IPS-NIHi7 (cell line): ENCODE measurements around the gene LOXL1.

Source experiments
- DNase-seq: peaks from one replicate; pipeline ENCODE4 v3.0.0; 2012; ENCODE audit warnings: mixed read lengths; ENCODE audit errors: extremely low spot score

LOXL1 gene

GRCh38 chr15:73991726-73992593 is 65.7 kb downstream of the LOXL1 start, which contains the start of gene STOML1:
STOML1 (minus strand) TSS chr15:73992295; CDS start chr15:73992223, 72 bp downstream.
- DNase-seq, result peak; percentile 98

GRCh38 chr15:73992594-73992898 is 66.3 kb downstream of the LOXL1 start:
- no peak for DNase-seq

- DNase-seq, result no peak
Measured at GRCh38 chr15:73993211-73993994, 67.1 kb downstream of the LOXL1 start.

GRCh38 chr15:73994413-73994883 is 68.2 kb downstream of the LOXL1 start, which contains the start of gene PML:
PML (plus strand) TSS chr15:73994716; CDS start chr15:73994813, 97 bp downstream.
- DNase-seq, result peak; percentile 98

GRCh38 chr15:73994912-73995622 is 68.8 kb downstream of the LOXL1 start:
- DNase-seq, result no peak

GRCh38 chr15:73996267-73996666 is 70.0 kb downstream of the LOXL1 start:
- no peak for DNase-seq

GRCh38 chr15:73996939-73997338 is 70.7 kb downstream of the LOXL1 start:
- DNase-seq, result no peak

- DNase-seq, result no peak
Measured at GRCh38 chr15:73997986-73998385, 71.7 kb downstream of the LOXL1 start.
